ENCODE measurements around the gene DACT2.

The DACT2 gene

DNA sequence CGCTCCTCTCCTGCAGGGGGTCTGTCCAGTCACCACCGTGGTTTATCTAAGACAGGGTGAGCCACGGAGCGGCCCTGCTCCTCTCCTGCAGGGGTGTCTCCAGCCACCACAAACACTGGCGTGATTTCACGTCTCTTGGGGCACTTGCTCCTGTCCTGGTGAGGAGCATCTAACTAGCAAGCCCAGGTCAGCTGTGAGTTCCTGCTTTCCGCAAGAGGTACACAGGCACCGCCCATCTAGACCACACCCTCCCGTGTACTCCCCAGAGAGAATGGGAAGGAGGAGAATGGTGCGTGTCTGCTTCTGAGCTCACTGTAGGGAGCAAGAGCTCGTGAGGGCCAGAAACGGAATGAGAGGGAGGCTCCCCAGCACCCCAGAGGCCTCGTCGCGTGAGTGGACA is 40.7 kb downstream of the DACT2 start:
- TF ChIP-seq, protein P1, sequence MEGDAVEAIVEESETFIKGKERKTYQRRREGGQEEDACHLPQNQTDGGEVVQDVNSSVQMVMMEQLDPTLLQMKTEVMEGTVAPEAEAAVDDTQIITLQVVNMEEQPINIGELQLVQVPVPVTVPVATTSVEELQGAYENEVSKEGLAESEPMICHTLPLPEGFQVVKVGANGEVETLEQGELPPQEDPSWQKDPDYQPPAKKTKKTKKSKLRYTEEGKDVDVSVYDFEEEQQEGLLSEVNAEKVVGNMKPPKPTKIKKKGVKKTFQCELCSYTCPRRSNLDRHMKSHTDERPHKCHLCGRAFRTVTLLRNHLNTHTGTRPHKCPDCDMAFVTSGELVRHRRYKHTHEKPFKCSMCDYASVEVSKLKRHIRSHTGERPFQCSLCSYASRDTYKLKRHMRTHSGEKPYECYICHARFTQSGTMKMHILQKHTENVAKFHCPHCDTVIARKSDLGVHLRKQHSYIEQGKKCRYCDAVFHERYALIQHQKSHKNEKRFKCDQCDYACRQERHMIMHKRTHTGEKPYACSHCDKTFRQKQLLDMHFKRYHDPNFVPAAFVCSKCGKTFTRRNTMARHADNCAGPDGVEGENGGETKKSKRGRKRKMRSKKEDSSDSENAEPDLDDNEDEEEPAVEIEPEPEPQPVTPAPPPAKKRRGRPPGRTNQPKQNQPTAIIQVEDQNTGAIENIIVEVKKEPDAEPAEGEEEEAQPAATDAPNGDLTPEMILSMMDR (conservative IDR thresholded peaks at IDR 0.05): no peak
- no peak for TF ChIP-seq ZFX (IDR thresholded peaks at IDR 0.05)
- no peak overlapping the region for H3K27ac ChIP-seq

DNA sequence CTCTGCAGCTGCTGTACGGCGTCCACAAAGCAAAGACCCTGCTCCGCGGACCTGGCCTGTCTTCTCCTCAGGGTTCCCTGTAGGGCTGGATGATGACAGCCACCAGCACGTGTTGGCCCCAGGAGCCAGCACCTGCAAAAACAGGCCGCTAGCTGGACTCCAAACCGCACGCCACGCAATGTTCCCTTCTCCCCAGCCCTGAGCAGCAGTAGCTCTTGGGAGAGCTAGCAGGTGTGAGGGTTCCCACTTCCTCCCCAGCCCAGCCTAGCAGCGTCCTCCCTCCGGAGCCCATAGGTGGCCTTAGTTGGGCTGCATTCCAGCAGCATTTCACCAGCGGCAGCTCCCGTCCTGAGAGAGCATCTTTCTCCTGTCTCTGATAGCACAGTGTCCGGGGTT is 42.3 kb downstream of the DACT2 start:
- TF ChIP-seq ZFX (IDR thresholded peaks at IDR 0.05): no peak
- TF ChIP-seq, protein P1 (conservative IDR thresholded peaks at IDR 0.05): no peak
- H3K27ac ChIP-seq: no peak overlapping the region

DNA sequence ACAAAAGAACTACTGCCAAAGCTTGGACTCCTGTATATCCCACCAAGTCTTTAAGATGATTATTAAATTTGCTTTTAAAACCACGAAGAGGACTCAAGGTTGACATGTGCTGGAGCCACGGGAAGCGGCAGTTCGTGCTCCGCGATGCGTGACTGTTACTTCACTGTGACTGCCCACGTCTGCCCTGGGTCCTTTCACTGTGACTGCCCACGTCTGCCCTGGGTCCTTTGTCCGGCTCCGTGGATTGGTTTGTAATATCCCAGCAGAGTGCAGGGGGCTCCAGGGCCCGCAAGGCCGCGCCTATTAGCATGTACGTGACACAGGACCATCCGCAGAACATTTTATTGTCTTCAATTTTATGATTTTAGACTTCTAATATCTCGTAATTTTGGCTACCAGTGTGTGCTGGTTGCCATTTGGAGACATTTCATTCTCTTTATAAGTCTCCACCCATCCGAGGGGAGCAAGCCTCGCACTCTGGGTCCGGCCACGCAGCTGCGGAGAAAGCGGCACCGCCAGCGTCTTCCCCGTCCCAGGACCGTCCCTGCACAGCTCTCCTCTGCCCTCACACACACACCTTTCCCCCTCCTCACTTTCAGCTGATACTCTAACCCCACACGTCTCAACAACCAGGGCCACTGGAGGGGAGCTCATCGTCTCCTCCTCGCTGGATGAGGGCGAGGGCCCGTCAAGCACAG is 42.9 kb downstream of the DACT2 start:
- H3K27ac ChIP-seq: no peak overlapping the region
- TF ChIP-seq ZFX (IDR thresholded peaks at IDR 0.05): no peak
- TF ChIP-seq, protein P1 (conservative IDR thresholded peaks at IDR 0.05): no peak

DNA sequence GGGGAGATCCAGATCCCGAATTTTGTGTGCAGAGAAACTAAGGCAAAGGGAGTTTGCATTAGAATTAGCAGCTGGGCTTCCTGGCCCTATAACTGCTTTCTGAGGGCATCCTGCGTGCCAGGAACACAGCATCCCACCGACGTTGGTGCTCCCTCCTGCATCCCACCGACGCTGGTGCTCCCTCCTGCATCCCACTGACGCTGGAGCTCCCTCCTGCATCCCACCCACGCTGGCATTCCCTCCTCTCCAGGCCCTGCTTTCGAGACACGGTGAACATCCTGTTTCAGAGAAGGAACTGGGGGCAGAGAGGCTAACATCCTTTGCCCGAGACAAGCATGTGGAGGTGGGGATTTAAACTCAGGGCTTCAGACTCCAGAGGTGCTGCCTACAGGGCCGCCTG is 44.4 kb downstream of the DACT2 start:
- no peak for TF ChIP-seq ZFX (IDR thresholded peaks at IDR 0.05)
- TF ChIP-seq, protein P1 (conservative IDR thresholded peaks at IDR 0.05): no peak

DNA sequence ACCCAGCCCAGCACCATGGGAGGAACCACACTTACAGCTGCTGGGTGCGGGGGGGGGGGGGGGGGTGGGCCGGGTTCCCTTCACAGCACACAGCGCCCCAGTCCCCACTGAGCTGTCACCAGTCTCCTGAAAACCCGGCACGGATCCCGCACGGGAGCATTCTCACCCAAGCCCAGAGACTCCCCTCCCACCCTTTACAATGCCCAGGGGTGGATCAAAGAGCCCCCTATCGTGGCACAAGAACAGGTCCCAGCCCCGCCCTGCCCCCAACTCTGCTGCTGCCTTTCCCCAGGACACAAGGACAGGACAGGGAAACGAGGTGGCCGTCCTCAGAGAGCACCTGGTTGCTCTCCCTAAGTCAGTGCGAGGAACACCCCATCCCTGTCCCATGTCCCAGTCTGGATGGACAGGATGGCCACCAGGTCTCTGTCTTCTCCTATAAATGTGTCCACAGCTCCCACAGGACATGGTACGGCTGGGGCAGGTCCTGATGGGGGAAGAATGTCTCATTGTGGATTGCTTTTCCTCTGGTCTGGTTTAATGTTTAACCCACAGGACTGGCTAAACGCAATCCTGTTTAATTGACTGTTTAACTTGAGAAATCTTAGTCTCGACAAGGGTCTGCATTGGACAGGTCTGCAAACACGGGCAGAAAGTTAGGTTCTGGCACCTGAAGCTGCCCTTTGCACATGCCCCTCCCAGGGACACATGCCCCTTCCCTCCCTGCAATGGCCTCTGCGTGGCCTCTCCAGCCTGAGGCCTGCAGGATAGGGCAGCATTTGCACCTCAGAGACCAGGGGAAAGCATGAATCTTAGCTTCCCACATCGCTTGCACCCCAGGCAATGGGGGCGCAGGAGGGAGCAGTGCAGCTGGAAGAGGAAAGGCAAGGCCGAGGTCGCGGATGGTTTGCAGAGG is 45.3 kb downstream of the DACT2 start:
- no peak overlapping the region for H3K27ac ChIP-seq

More for the DNA sequence above, 44.4 kb downstream of the DACT2 start:
- H3K27ac ChIP-seq: no peak overlapping the region

DNA sequence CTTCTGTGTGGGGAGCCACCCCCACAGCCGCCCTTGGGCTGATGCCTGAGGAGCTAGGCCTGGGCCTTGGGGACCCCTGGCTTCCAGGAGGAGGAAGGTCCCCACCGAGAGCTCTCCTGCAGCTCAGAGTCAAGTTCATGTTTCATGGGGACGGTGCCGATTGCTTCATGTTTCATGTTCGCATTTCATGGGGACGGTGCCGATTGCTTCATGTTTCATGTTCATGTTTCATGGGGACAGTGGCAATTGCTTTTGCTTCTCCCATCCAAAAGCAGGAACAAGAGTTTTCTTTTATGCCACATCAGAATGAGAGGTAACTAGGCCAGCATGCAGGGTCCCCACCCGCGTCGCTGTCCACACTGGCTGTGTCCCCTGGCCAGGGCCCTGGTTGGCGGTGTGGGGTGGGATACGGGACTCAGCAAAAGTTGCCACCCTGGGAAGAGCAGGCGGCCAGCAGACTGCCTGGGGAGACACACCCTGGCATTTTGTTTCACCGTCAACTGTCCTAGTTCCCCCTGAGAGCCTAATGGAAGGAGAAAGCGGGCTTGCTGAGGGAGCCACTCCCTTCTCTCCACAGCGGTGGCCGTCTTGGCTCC is 46.0 kb downstream of the DACT2 start:
- no peak for TF ChIP-seq ZFX (IDR thresholded peaks at IDR 0.05)
- TF ChIP-seq, protein P1 (conservative IDR thresholded peaks at IDR 0.05): no peak
- no peak overlapping the region for H3K27ac ChIP-seq

More for the DNA sequence above, 45.3 kb downstream of the DACT2 start:
- no peak for TF ChIP-seq ZFX (IDR thresholded peaks at IDR 0.05)
- TF ChIP-seq, protein P1 (conservative IDR thresholded peaks at IDR 0.05): no peak

Measured in C4-2B (cell line).